ENCODE results near the gene FBXO42. TPM values are rescaled to one million over a fixed set of nuclear protein-coding genes. Genes with fewer than 3 reads are reported as not detected.

FBXO42 gene
- total and polyA plus RNA-seq, 2 of the 13 experiments (the other 11 are each of a cell fraction or from before 2014, with no cell fraction given) = 7.6 to 17.5 TPM

DNA sequence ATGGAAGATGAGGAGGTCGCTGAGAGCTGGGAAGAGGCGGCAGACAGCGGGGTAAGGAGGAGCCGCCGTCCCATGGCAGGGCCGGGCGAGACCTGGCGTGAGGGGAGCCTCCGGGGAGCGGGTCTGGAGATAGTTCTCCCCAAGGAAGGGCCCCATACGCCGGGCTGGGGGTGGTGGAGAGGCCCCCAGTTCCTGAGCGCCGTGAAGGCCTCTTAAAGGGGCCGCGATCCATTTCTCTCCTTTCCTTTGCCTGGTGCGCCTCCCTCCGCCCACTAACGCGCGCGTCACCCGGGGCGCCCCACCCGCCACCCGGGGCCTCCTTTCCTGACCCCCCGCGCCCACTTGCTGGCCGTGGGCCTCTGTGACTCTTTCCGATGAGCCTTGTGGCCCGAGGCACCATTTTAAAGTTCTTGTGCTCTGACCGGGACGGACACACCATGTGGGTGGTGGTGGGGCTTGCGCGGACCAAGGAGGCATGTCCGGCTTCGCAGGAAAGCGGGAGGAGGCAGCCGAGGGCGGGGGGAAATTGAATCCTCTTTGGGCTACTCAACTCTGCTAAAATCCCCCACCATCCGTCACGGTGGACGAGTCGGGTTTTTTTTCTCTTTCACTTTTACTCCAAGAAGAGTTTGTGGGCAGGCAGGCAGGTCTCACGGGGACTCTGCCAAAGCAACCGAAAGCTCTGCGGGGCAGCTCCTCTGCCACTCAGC lies 15.1 kb upstream of the FBXO42 start (continued):
- TF ChIP-seq ZNF232 (CRISPR knock-in tag; IDR thresholded peaks at IDR 0.05; ENCODE audit: borderline replicate concordance) (peak; percentile 90), SRY (CRISPR knock-in tag; IDR thresholded peaks at IDR 0.05) (peak; percentile 67; the same call in 1 of the 2 replicates), MEF2D (CRISPR knock-in tag; IDR thresholded peaks at IDR 0.05) (0 out of 2 replicates have a peak, but pooled peaks have one; percentile 13), HOXA7 (CRISPR knock-in tag; IDR thresholded peaks at IDR 0.05) (no peak), ZNF138 (CRISPR knock-in tag; IDR thresholded peaks at IDR 0.05; ENCODE audit: low read depth) (no peak), DMAP1 (CRISPR knock-in tag; IDR thresholded peaks at IDR 0.05) (peak; percentile 71), ZNF577 (CRISPR knock-in tag; IDR thresholded peaks at IDR 0.05; ENCODE audit: borderline replicate concordance, low read depth) (no peak), FOXA1 (IDR thresholded peaks at IDR 0.05) (no peak), FOXA1 (CRISPR knock-in tag; IDR thresholded peaks at IDR 0.05) (no peak), AHR (CRISPR knock-in tag; IDR thresholded peaks at IDR 0.05) (peak; percentile 93; the same call in 1 of the 2 replicates), ZNF605 (CRISPR knock-in tag; IDR thresholded peaks at IDR 0.05) (no peak; the same call in 1 of the 2 replicates)
- TF ChIP-seq, protein P1, sequence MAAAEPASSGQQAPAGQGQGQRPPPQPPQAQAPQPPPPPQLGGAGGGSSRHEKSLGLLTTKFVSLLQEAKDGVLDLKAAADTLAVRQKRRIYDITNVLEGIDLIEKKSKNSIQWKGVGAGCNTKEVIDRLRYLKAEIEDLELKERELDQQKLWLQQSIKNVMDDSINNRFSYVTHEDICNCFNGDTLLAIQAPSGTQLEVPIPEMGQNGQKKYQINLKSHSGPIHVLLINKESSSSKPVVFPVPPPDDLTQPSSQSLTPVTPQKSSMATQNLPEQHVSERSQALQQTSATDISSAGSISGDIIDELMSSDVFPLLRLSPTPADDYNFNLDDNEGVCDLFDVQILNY (CRISPR knock-in tag; conservative IDR thresholded peaks at IDR 0.05) = no peak
- TF ChIP-seq, protein P2, sequence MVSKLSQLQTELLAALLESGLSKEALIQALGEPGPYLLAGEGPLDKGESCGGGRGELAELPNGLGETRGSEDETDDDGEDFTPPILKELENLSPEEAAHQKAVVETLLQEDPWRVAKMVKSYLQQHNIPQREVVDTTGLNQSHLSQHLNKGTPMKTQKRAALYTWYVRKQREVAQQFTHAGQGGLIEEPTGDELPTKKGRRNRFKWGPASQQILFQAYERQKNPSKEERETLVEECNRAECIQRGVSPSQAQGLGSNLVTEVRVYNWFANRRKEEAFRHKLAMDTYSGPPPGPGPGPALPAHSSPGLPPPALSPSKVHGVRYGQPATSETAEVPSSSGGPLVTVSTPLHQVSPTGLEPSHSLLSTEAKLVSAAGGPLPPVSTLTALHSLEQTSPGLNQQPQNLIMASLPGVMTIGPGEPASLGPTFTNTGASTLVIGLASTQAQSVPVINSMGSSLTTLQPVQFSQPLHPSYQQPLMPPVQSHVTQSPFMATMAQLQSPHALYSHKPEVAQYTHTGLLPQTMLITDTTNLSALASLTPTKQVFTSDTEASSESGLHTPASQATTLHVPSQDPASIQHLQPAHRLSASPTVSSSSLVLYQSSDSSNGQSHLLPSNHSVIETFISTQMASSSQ (IDR thresholded peaks at IDR 0.05; ENCODE audit: low read depth) = no peak
- TF ChIP-seq, protein P2 (CRISPR knock-in tag; IDR thresholded peaks at IDR 0.05; ENCODE audit: borderline replicate concordance) = no peak
- TF ChIP-seq, protein P3, sequence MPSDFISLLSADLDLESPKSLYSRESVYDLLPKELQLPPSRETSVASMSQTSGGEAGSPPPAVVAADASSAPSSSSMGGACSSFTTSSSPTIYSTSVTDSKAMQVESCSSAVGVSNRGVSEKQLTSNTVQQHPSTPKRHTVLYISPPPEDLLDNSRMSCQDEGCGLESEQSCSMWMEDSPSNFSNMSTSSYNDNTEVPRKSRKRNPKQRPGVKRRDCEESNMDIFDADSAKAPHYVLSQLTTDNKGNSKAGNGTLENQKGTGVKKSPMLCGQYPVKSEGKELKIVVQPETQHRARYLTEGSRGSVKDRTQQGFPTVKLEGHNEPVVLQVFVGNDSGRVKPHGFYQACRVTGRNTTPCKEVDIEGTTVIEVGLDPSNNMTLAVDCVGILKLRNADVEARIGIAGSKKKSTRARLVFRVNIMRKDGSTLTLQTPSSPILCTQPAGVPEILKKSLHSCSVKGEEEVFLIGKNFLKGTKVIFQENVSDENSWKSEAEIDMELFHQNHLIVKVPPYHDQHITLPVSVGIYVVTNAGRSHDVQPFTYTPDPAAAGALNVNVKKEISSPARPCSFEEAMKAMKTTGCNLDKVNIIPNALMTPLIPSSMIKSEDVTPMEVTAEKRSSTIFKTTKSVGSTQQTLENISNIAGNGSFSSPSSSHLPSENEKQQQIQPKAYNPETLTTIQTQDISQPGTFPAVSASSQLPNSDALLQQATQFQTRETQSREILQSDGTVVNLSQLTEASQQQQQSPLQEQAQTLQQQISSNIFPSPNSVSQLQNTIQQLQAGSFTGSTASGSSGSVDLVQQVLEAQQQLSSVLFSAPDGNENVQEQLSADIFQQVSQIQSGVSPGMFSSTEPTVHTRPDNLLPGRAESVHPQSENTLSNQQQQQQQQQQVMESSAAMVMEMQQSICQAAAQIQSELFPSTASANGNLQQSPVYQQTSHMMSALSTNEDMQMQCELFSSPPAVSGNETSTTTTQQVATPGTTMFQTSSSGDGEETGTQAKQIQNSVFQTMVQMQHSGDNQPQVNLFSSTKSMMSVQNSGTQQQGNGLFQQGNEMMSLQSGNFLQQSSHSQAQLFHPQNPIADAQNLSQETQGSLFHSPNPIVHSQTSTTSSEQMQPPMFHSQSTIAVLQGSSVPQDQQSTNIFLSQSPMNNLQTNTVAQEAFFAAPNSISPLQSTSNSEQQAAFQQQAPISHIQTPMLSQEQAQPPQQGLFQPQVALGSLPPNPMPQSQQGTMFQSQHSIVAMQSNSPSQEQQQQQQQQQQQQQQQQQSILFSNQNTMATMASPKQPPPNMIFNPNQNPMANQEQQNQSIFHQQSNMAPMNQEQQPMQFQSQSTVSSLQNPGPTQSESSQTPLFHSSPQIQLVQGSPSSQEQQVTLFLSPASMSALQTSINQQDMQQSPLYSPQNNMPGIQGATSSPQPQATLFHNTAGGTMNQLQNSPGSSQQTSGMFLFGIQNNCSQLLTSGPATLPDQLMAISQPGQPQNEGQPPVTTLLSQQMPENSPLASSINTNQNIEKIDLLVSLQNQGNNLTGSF (CRISPR knock-in tag; IDR thresholded peaks at IDR 0.05) = no peak; the same call in 1 of the 2 replicates
- TF ChIP-seq, protein P4, sequence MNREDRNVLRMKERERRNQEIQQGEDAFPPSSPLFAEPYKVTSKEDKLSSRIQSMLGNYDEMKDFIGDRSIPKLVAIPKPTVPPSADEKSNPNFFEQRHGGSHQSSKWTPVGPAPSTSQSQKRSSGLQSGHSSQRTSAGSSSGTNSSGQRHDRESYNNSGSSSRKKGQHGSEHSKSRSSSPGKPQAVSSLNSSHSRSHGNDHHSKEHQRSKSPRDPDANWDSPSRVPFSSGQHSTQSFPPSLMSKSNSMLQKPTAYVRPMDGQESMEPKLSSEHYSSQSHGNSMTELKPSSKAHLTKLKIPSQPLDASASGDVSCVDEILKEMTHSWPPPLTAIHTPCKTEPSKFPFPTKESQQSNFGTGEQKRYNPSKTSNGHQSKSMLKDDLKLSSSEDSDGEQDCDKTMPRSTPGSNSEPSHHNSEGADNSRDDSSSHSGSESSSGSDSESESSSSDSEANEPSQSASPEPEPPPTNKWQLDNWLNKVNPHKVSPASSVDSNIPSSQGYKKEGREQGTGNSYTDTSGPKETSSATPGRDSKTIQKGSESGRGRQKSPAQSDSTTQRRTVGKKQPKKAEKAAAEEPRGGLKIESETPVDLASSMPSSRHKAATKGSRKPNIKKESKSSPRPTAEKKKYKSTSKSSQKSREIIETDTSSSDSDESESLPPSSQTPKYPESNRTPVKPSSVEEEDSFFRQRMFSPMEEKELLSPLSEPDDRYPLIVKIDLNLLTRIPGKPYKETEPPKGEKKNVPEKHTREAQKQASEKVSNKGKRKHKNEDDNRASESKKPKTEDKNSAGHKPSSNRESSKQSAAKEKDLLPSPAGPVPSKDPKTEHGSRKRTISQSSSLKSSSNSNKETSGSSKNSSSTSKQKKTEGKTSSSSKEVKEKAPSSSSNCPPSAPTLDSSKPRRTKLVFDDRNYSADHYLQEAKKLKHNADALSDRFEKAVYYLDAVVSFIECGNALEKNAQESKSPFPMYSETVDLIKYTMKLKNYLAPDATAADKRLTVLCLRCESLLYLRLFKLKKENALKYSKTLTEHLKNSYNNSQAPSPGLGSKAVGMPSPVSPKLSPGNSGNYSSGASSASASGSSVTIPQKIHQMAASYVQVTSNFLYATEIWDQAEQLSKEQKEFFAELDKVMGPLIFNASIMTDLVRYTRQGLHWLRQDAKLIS (CRISPR knock-in tag; IDR thresholded peaks at IDR 0.05) = no peak
